ENCODE data around the gene KLHDC3. TPM values are rescaled to one million over a fixed set of nuclear protein-coding genes. Genes with fewer than 3 reads are reported as not detected.
A peak's percentile ranks its signal among the peaks of the same experiment; 100 is the strongest.

The KLHDC3 gene
- total RNA-seq, 1 donor from 2014 or later = 90.3 TPM

- TF ChIP-seq CTCF (IDR thresholded peaks at IDR 0.05) = no peak
- peak overlapping the region; percentile 96 for H3K4me3 Mint-ChIP-seq (ENCODE audit: unreplicated experiment)
- DNase-seq (ENCODE audit: low spot score) = no peak
Observed at GRCh38 chr6:43013097-43013842, 779 bp upstream of the KLHDC3 start.

DNA sequence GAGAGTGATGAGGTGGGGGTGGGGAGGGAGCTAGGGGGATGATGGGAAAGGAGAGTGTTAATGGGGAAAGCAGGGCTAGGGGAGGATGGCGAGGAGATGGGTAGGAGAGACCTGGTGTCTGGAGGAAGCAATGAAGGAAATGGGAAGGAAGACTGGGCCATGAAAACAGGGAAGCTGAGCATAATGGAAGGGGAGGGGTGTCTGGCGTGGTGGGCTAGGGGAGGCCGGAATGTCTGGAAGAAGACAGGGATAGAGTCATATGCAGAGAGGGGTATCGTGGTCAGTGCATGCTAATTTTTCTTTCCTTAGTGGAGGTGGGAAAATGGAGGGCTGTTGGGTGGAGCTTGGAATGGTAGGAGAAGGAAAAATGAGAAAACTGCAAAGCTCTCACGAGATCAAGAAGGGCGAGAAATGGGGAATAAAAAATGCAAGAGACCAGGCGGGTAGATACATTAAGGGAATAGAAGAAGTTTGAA lies 423 bp downstream of the KLHDC3 start:
- H3K27me3 Mint-ChIP-seq (ENCODE audit: low read depth) = no peaks in the 10 kb centered on the region
- H3K4me1 Mint-ChIP-seq (ENCODE audit: low read depth) = peaks cover 47% of the 10 kb centered on the region
- H3K4me3 Mint-ChIP-seq (ENCODE audit: unreplicated experiment) = peak overlapping the region; percentile 96
- peak overlapping the region; percentile 96 for H3K27ac Mint-ChIP-seq (ENCODE audit: unreplicated experiment)
- no peak for TF ChIP-seq CTCF (IDR thresholded peaks at IDR 0.05)
- H3K9me3 Mint-ChIP-seq (ENCODE audit: low read depth) = no peaks in the 10 kb centered on the region
- H3K36me3 Mint-ChIP-seq (ENCODE audit: low read depth) = peaks cover 18% of the 10 kb centered on the region
- no peak for DNase-seq (ENCODE audit: low spot score)

More at GRCh38 chr6:43013097-43013842, 779 bp upstream of the KLHDC3 start:
- Mint-ChIP-seq H3K27ac (ENCODE audit: unreplicated experiment) (peak overlapping the region; percentile 96), H3K4me1 (ENCODE audit: low read depth) (peaks cover 47% of the 10 kb centered on the region), H3K27me3 (ENCODE audit: low read depth) (no peaks in the 10 kb centered on the region), H3K9me3 (ENCODE audit: low read depth) (no peaks in the 10 kb centered on the region), H3K36me3 (ENCODE audit: low read depth) (peaks cover 14% of the 10 kb centered on the region)

DNA sequence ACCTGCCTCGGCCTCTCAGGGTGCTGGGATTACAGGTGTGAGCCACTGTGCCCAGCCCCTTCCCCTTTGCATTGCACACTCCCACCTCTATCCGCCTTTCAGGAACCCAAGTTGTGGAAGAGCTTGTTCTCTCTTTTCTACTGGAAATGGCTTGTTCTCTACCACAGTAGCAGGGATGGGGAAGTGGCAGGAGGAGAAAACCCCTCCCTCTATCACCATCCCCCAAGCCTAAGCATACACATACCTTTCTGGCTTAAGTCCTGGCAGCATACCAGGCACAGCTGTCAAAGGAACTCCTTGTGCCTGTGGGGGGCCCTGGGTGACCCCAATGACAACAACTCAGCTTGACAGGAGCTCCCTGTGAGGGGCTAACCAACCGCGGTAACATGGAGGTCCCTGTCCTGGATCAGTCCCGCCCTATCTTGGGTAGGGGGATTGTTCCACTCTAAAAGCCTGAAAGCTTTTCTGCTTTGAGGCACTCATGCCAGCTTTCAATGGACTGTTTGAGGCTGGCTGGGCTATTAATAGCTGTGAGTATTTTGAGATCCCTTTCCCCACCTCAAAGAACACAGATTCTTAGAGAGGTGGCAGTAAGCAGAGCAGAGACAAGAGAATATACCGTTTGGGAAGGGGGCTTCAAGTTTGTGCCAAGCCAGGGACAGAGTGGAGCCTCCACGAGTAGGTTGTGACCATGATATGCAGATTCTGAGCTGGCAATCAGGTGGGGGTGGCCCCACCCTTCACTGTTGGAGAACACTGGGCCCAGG lies 2.3 kb downstream of the KLHDC3 start:
- no peak for TF ChIP-seq CTCF (IDR thresholded peaks at IDR 0.05)
- no peak for DNase-seq (ENCODE audit: low spot score)
- H3K27me3 Mint-ChIP-seq (ENCODE audit: low read depth) = no peaks in the 10 kb centered on the region
- peak overlapping the region; percentile 44 for H3K4me3 Mint-ChIP-seq (ENCODE audit: unreplicated experiment)
- H3K27ac Mint-ChIP-seq (ENCODE audit: unreplicated experiment) = peak overlapping the region; percentile 63
- no peaks in the 10 kb centered on the region for H3K9me3 Mint-ChIP-seq (ENCODE audit: low read depth)
- peaks cover 14% of the 10 kb centered on the region for H3K36me3 Mint-ChIP-seq (ENCODE audit: low read depth)
- H3K4me1 Mint-ChIP-seq (ENCODE audit: low read depth) = peaks cover 57% of the 10 kb centered on the region

- no peak for DNase-seq (ENCODE audit: low spot score)
- Mint-ChIP-seq H3K27ac (ENCODE audit: unreplicated experiment) (peak overlapping the region; percentile 63), H3K4me3 (ENCODE audit: unreplicated experiment) (peak overlapping the region; percentile 25), H3K9me3 (ENCODE audit: low read depth) (no peaks in the 10 kb centered on the region), H3K36me3 (ENCODE audit: low read depth) (peaks cover 11% of the 10 kb centered on the region), H3K4me1 (ENCODE audit: low read depth) (peaks cover 57% of the 10 kb centered on the region), H3K27me3 (ENCODE audit: low read depth) (no peaks in the 10 kb centered on the region)
- no peak for TF ChIP-seq CTCF (IDR thresholded peaks at IDR 0.05)
Observed at GRCh38 chr6:43016943-43017334, 2.9 kb downstream of the KLHDC3 start.

DNA sequence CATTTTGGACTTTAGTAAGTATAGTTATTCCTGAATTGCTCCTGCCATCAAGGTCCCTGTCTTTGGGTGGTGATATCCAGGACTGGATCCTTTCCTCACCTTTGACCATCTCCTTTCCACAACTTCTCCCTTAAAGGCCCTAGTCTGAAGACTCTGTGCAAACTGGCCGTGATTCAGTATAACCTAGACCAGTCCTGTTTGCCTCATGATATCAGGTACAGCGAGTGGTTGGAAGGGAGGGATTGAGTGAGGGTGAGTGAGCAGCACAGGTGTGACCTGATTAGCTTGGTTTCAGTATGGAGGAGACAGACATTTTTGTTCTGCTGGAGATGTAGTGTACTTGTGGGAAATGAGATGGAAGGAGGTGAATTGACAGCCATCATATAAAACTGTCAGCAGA lies 5.1 kb downstream of the KLHDC3 start:
- H3K4me1 Mint-ChIP-seq (ENCODE audit: low read depth) = peaks cover 48% of the 10 kb centered on the region

More for the DNA sequence above, 5.1 kb downstream of the KLHDC3 start:
- Mint-ChIP-seq H3K27ac (ENCODE audit: unreplicated experiment) (no peak overlapping the region), H3K4me3 (ENCODE audit: unreplicated experiment) (no peak overlapping the region), H3K36me3 (ENCODE audit: low read depth) (peaks cover 13% of the 10 kb centered on the region), H3K9me3 (ENCODE audit: low read depth) (no peaks in the 10 kb centered on the region), H3K27me3 (ENCODE audit: low read depth) (no peaks in the 10 kb centered on the region)
- TF ChIP-seq CTCF (IDR thresholded peaks at IDR 0.05) = no peak
- DNase-seq (ENCODE audit: low spot score) = no peak
